ENCODE measurements around the gene GRIN2D. TPM values are rescaled to one million over a fixed set of nuclear protein-coding genes. Genes with fewer than 3 reads are reported as not detected.

GRIN2D gene
- total RNA-seq, 1 donor from 2014 or later: 15.8 TPM

DNA sequence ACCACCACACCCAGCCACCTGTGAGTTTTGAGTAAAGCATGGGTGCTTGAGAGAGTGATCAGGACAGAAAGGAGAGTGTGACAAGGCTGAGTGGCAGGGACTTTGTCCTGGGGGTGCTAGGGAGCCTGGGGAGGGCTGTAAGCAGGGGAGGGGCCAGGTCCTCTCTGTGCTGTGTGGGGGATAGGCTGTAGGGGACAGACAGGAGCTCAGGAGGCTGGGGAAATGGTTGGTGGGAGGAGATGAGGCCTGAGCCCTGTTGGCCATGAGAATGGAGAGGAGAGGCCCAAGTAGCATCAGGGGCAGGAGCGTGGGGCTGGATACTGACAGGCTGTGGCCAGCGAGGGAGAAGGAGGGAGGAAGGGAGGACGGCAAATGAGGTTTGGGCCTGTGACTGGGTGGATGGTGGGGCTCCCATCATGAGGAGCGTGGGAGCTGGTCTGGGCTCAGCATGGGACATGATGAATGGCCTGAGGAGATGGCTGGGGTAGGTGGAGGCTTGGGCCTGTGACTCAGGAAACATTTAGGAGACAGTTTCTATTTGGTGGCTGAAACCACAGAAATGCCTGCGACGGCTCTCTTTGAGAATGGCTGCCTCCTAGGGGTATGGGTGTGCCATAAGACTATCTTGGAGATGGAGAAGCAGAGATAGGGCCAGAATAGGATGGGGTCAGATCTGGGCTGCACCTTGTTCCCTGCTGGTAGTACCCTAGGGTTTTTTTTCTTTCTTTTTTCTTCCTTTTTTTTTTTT is 25.0 kb downstream of the GRIN2D start:
- Mint-ChIP-seq H3K36me3 (peaks cover 4% of the 10 kb centered on the region), H3K27ac (peak overlapping the region; percentile 58), H3K4me1 (peaks cover 19% of the 10 kb centered on the region), H3K9me3 (no peaks in the 10 kb centered on the region), H3K4me3 (no peak overlapping the region), H3K27me3 (ENCODE audit: low read depth) (no peaks in the 10 kb centered on the region)
- DNase-seq (ENCODE audit: low spot score in 2 of 2, unreplicated experiment in 2 of 2): no peak
- TF ChIP-seq, protein P1, sequence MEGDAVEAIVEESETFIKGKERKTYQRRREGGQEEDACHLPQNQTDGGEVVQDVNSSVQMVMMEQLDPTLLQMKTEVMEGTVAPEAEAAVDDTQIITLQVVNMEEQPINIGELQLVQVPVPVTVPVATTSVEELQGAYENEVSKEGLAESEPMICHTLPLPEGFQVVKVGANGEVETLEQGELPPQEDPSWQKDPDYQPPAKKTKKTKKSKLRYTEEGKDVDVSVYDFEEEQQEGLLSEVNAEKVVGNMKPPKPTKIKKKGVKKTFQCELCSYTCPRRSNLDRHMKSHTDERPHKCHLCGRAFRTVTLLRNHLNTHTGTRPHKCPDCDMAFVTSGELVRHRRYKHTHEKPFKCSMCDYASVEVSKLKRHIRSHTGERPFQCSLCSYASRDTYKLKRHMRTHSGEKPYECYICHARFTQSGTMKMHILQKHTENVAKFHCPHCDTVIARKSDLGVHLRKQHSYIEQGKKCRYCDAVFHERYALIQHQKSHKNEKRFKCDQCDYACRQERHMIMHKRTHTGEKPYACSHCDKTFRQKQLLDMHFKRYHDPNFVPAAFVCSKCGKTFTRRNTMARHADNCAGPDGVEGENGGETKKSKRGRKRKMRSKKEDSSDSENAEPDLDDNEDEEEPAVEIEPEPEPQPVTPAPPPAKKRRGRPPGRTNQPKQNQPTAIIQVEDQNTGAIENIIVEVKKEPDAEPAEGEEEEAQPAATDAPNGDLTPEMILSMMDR (IDR thresholded peaks at IDR 0.05; ENCODE audit: unreplicated experiment): no peak

- Mint-ChIP-seq H3K27me3 (ENCODE audit: low read depth) (no peaks in the 10 kb centered on the region), H3K9me3 (no peaks in the 10 kb centered on the region), H3K4me3 (no peak overlapping the region), H3K4me1 (peaks cover 12% of the 10 kb centered on the region), H3K27ac (peak overlapping the region; percentile 53), H3K36me3 (peaks cover 4% of the 10 kb centered on the region)
- DNase-seq (ENCODE audit: low spot score in 2 of 2, unreplicated experiment in 2 of 2): no peak
- TF ChIP-seq, protein P1 (IDR thresholded peaks at IDR 0.05; ENCODE audit: unreplicated experiment): no peak
Measured at GRCh38 chr19:48419158-48419920, 25.9 kb downstream of the GRIN2D start.

DNA sequence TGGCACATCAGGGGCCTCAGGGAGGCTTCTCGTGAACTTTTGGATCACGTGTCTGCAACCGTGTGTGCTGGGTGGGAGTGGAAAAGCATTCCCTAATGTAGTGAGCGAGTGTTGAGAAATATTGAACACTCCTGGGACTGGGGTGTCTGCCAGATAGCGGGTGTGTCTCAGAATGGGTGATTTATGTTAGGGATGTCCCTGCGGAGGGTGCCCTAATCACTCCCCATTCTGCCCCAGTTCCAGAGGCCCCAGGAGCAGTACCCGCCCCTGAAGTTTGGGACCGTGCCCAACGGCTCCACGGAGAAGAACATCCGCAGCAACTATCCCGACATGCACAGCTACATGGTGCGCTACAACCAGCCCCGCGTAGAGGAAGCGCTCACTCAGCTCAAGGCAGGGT is 28.1 kb downstream of the GRIN2D start:
- Mint-ChIP-seq H3K27ac (no peak overlapping the region), H3K9me3 (no peaks in the 10 kb centered on the region), H3K4me1 (peaks cover 11% of the 10 kb centered on the region), H3K36me3 (peaks cover 2% of the 10 kb centered on the region), H3K4me3 (no peak overlapping the region), H3K27me3 (ENCODE audit: low read depth) (no peaks in the 10 kb centered on the region)
- no peak for DNase-seq (ENCODE audit: low spot score in 2 of 2, unreplicated experiment in 2 of 2)
- TF ChIP-seq, protein P1 (IDR thresholded peaks at IDR 0.05; ENCODE audit: unreplicated experiment): no peak

DNA sequence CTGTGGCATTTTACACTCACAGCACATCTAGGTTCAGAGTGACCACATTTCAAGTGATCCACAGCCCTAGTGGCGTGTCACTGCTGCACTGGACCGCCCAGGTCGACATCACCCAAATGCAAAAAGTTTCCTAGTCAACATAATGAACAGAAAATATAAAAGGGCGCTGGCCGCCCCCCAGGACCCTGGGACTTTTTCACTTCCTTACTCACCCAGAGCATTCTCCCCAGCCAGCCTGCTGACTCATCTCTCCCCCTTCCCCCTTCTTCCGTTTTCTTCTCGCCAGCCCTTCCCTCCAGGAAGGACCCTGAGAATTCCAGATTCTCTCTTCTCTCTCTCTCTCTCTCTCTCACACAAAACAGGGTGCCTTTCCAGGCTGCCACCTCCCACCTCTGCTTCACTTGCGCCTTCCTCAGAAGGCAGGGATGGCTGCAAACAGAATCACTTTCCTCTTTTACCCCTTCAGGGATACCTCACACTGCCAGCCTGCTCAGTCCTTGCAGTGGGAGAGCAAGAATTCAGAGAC is 31.3 kb downstream of the GRIN2D start:
- Mint-ChIP-seq H3K4me1 (peaks cover 5% of the 10 kb centered on the region), H3K4me3 (no peak overlapping the region), H3K36me3 (peaks cover 4% of the 10 kb centered on the region), H3K9me3 (no peaks in the 10 kb centered on the region), H3K27ac (peak overlapping the region; percentile 94), H3K27me3 (ENCODE audit: low read depth) (no peaks in the 10 kb centered on the region)
- DNase-seq (ENCODE audit: low spot score in 2 of 2, unreplicated experiment in 2 of 2): no peak
- TF ChIP-seq, protein P1 (IDR thresholded peaks at IDR 0.05; ENCODE audit: unreplicated experiment): no peak

DNA sequence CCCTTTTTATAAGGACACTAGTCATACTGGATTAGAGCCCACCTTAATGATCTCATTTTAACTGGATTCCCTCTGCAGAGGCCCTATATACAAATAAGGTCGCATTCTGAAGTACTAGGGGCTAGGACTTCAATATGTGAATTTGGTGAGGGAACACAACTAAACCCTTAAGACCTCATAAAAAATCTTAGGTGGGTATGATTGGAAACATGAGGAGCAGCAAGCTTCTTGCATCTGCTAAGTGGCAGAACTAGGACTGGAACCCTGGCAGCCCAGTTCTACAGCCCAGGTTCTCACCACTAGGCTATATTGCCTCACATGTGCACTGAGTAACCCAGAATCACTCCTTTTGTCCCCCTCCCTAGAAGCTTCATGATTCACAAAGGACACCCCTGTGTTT is 35.2 kb downstream of the GRIN2D start:
- no peaks in the 10 kb centered on the region for H3K27me3 Mint-ChIP-seq (ENCODE audit: low read depth)
- no peak overlapping the region for H3K27ac Mint-ChIP-seq
- no peak overlapping the region for H3K4me3 Mint-ChIP-seq
- H3K4me1 Mint-ChIP-seq: peaks cover 5% of the 10 kb centered on the region
- TF ChIP-seq, protein P1 (IDR thresholded peaks at IDR 0.05; ENCODE audit: unreplicated experiment): no peak
- no peak for DNase-seq (ENCODE audit: low spot score in 2 of 2, unreplicated experiment in 2 of 2)
- H3K36me3 Mint-ChIP-seq: peaks cover 16% of the 10 kb centered on the region
- H3K9me3 Mint-ChIP-seq: peaks cover 5% of the 10 kb centered on the region

Data from mesothelial cell of epicardium (in vitro differentiated cells).